K562 (cell line): Measurements from ENCODE around the gene OSBPL10. TPM values are rescaled to one million over a fixed set of nuclear protein-coding genes. Genes with fewer than 3 reads are reported as not detected.

Experiments
- ATAC-seq: fragments of 200-7000 bp; cut with Tn5 transposase; 3 replicates; pipeline ENCODE4 v1.9.1; 2020; ENCODE audit warnings: moderate library complexity
- BruUV-seq: library from RNA; stranded (reverse); fragments of 400-500 nt; replicated peaks from 2 replicates; lab custom pipeline; 2021; lab: Mats Ljungman, UMichigan
- CTCF ChIA-PET: fragments of 300-600 bp; formaldehyde crosslinking; extraction: SDS; loops from one replicate; lab custom pipeline; 2021; ENCODE audit warnings: low intra/inter-chr PET ratio; lab: Yijun Ruan, JAX
- POLR2A ChIA-PET: fragments of 300-600, 350-650 bp; sonication (Branson Sonifier 250); formaldehyde crosslinking; extraction: SDS; loops from one replicate; lab custom pipeline; 2021; ENCODE audit warnings: antibody characterized with exemption, inconsistent platforms; lab: Yijun Ruan, JAX
- DNase-seq, 4 experiments: peaks; one replicate each; pipeline versions ENCODE4 v3.0.0 to v3.0.0-alpha.2; 2011 to 2018; ENCODE audit warnings: low spot score in 3 of 4, mixed read lengths in 3 of 4; ENCODE audit errors: extremely low read depth in 1 of 4
- FAIRE-seq: peaks from 2 replicates; lab custom pipeline; 2011; peaks lifted over from hg19 to GRCh38; lab: Jason Lieb, UNC
- H2AFZ ChIP-seq: 2 replicates; pipeline ENCODE4 v1.6.0; 2011; ENCODE audit warnings: low read depth, low read length, control low read depth, inconsistent platforms
- H3K27ac ChIP-seq: fragments of 200-600 bp; 3 replicates; pipeline ENCODE4 v1.8.0; 2011; ENCODE audit warnings: low read depth, mild to moderate bottlenecking, control low read depth, inconsistent platforms, low read length, moderate library complexity, mixed read lengths; ENCODE audit errors: extremely low read depth
- H3K27me3 ChIP-seq, 2 experiments: fragments of 300-600 bp in 1 of 2; 2 replicates in 1 of 2; 3 replicates in 1 of 2; pipeline versions ENCODE4 v1.6.0 to v1.8.0; 2011; ENCODE audit warnings: inconsistent platforms in 2 of 2, low read length in 2 of 2, mild to moderate bottlenecking in 1 of 2, mixed read lengths in 1 of 2, moderate library complexity in 1 of 2; ENCODE audit not compliant: control insufficient read depth in 2 of 2, insufficient read depth in 2 of 2
- H3K36me3 ChIP-seq: fragments of 300-600 bp; 3 replicates; pipeline ENCODE4 v1.8.0; 2011; ENCODE audit warnings: mild to moderate bottlenecking, low read length, inconsistent platforms; ENCODE audit not compliant: control insufficient read depth, insufficient read depth
- H3K4me1 ChIP-seq, 2 experiments: fragments of 200-600 bp in 1 of 2; replicated peaks in 1 of 2; 2 replicates in 1 of 2; 3 replicates in 1 of 2; pipeline versions ENCODE4 v1.5.1 to v1.8.0; 2011; ENCODE audit warnings: inconsistent platforms in 2 of 2, low read length in 2 of 2, mild to moderate bottlenecking in 1 of 2, mixed read lengths in 1 of 2, moderate library complexity in 1 of 2; ENCODE audit not compliant: control insufficient read depth in 2 of 2, insufficient read depth in 2 of 2
- H3K4me2 ChIP-seq: 2 replicates; pipeline ENCODE4 v1.6.1; 2011; ENCODE audit warnings: low read length, control low read depth, inconsistent platforms, mixed read lengths; ENCODE audit not compliant: insufficient read depth
- H3K4me3 ChIP-seq: fragments of 200-600 bp; sonication (generic), shearing (Covaris generic); 2 replicates; pipeline ENCODE4 v1.5.1; 2016; ENCODE audit warnings: control low read depth, inconsistent platforms
- H3K79me2 ChIP-seq: fragments of 200-600 bp; 3 replicates; pipeline ENCODE4 v1.8.0; 2011; ENCODE audit warnings: low read length, inconsistent platforms; ENCODE audit not compliant: control insufficient read depth, insufficient read depth
- H3K9ac ChIP-seq, 2 experiments: 2 replicates each; pipeline versions ENCODE4 v1.6.0 to v1.6.1; 2011; ENCODE audit warnings: low read depth in 2 of 2, low read length in 2 of 2, control low read depth in 1 of 2, inconsistent platforms in 1 of 2, mild to moderate bottlenecking in 1 of 2, mixed read lengths in 1 of 2; ENCODE audit not compliant: insufficient read depth in 1 of 2
- H3K9me1 ChIP-seq: one replicate; pipeline ENCODE4 v1.6.0; 2011; ENCODE audit warnings: inconsistent platforms, mild to moderate bottlenecking, low read length, moderate library complexity; ENCODE audit not compliant: control insufficient read depth, insufficient read depth
- H3K9me3 ChIP-seq: replicated peaks from 2 replicates; pipeline ENCODE4 v1.5.1; 2011; ENCODE audit warnings: low read depth, low read length, inconsistent platforms; ENCODE audit not compliant: control insufficient read depth, insufficient read depth
- H4K20me1 ChIP-seq: replicated peaks from 2 replicates; pipeline ENCODE4 v1.6.1; 2011; ENCODE audit warnings: low read length, inconsistent platforms, mixed read lengths; ENCODE audit not compliant: control insufficient read depth, insufficient read depth
- BRCA1 ChIP-seq, 2 experiments: fragments of 450-650 bp in 1 of 2; sonication (generic) in 1 of 2; formaldehyde crosslinking in 1 of 2; IDR thresholded peaks; 2 replicates each; pipeline versions ENCODE4 v1.5.0 to v1.6.1; 2017 to 2020; ENCODE audit warnings: mild to moderate bottlenecking in 1 of 2, missing genetic modification reagents in 1 of 2
- GABPA ChIP-seq: fragments of 200-800 bp; sonication (Bioruptor generic); conservative IDR thresholded peaks from 2 replicates; pipeline ENCODE4 v1.6.1; 2016; ENCODE audit warnings: low read depth, missing genetic modification characterization, missing compliant biosample characterization
- HDAC2 ChIP-seq: fragments of 450-650 bp; IDR thresholded peaks from 2 replicates; pipeline ENCODE4 v1.6.1; 2016; ENCODE audit warnings: mild to moderate bottlenecking
- PHF8 ChIP-seq: fragments of 200-600 bp; sonication (generic); IDR thresholded peaks from 2 replicates; pipeline ENCODE4 v1.6.1; 2012; ENCODE audit warnings: mixed run types, mild to moderate bottlenecking, inconsistent platforms, low read length, moderate library complexity, borderline replicate concordance
- STAT5A ChIP-seq: IDR thresholded peaks from 2 replicates; pipeline ENCODE4 v1.6.1; 2012; ENCODE audit warnings: low read length, inconsistent platforms, borderline replicate concordance
- TRIM24 ChIP-seq, 2 experiments: fragments of 450-650 bp; IDR thresholded peaks; 2 replicates each; pipeline ENCODE4 v1.6.1; 2016
- TRIM28 ChIP-seq: fragments of 450-650 bp; IDR thresholded peaks from 2 replicates; pipeline ENCODE4 v1.6.1; 2017
- ZNF444 ChIP-seq: fragments of 250-450 bp; sonication (Bioruptor Pico); IDR thresholded peaks from 2 replicates; pipeline ENCODE4 v1.4.0; 2020; ENCODE audit warnings: mild to moderate bottlenecking, moderate library complexity
- ZNF785 ChIP-seq: fragments of 250-450 bp; sonication (Bioruptor Pico); IDR thresholded peaks from 2 replicates; pipeline ENCODE4 v1.4.0; 2020; ENCODE audit warnings: mild to moderate bottlenecking
- WGBS: fragments of 100-300 bp; shearing (Covaris generic); methylation state at CpG from one replicate; pipeline ENCODE4 v1.1.6; 2016; ENCODE audit warnings: low coverage, mixed read lengths; ENCODE audit not compliant: insufficient coverage; ENCODE audit errors: missing lambda C conversion rate; 5-methylcytosine and 5-hydroxymethylcytosine counted together
- in situ Hi-C: fragments of 300-500 bp; cut with MboI; formaldehyde crosslinking; loops from 4 replicates; pipeline ENCODE4 v1.15.0; 2018; ENCODE audit warnings: inconsistent platforms, mixed read lengths
- intact Hi-C: fragments of 100-400 bp; cut with micrococcal nuclease; formaldehyde crosslinking; loops from 2 replicates; pipeline ENCODE4 v1.14.2; 2022
- polyA plus RNA-seq, 8 experiments: library from polyadenylated mRNA; depleted of rRNA in 4 of 8; stranded (reverse) in 5 of 8; unstranded in 3 of 8; fragments of >200 nt; fragmentation: Nextera tagmentation in 2 of 8; fragmentation: Illumina TruSeq in 1 of 8; extraction: Ambion mirVana in 2 of 8; extraction: Trizol in 1 of 8; gene quantifications; 2 replicates each; pipeline versions ENCODE4 v1.2.1 to v1.2.3, GENCODE V29; 2011 to 2014; ENCODE audit warnings: inconsistent platforms in 1 of 8, missing spikeins in 1 of 8
- total RNA-seq, 7 experiments: library from RNA; depleted of rRNA in 6 of 7; stranded (reverse); fragments of >200 nt in 6 of 7; fragmentation: Illumina TruSeq in 2 of 7; extraction: Trizol in 2 of 7; gene quantifications; 2 replicates each; pipeline versions ENCODE4 v1.2.1 to v1.2.3, GENCODE V29; 2011 to 2021; ENCODE audit warnings: low replicate concordance in 1 of 7
- TF ChIP-seq, protein P1 (sequence below), 2 experiments: fragments of 450-650 bp; formaldehyde crosslinking in 1 of 2; IDR thresholded peaks; 2 replicates each; pipeline versions ENCODE4 v1.4.0 to v1.6.1; 2014 to 2020; ENCODE audit warnings: mild to moderate bottlenecking in 2 of 2, borderline replicate concordance in 1 of 2, low read depth in 1 of 2
- TF ChIP-seq, protein P2 (sequence below): fragments of 250-450 bp; sonication (Bioruptor Pico); IDR thresholded peaks from 2 replicates; pipeline ENCODE4 v1.8.0; 2021; ENCODE audit warnings: moderate library complexity, mild to moderate bottlenecking, inconsistent platforms
- TF ChIP-seq, protein P3 (sequence below): fragments of 250-450 bp; sonication (Bioruptor Pico); IDR thresholded peaks from 2 replicates; pipeline ENCODE4 v1.5.0; 2020; ENCODE audit warnings: mild to moderate bottlenecking, borderline replicate concordance
- TF ChIP-seq, protein P4 (sequence below): fragments of 250-450 bp; sonication (Bioruptor Pico); IDR thresholded peaks from 2 replicates; pipeline ENCODE4 v1.8.0; 2022; ENCODE audit warnings: moderate library complexity, mild to moderate bottlenecking, inconsistent platforms

Gene OSBPL10
- total and polyA plus RNA-seq, 9 of the 15 experiments (the other 6 are each of a cell fraction or from before 2014, with no cell fraction given) = 0.03 to 0.19 (median 0.14) TPM; not detected in 2

DNA sequence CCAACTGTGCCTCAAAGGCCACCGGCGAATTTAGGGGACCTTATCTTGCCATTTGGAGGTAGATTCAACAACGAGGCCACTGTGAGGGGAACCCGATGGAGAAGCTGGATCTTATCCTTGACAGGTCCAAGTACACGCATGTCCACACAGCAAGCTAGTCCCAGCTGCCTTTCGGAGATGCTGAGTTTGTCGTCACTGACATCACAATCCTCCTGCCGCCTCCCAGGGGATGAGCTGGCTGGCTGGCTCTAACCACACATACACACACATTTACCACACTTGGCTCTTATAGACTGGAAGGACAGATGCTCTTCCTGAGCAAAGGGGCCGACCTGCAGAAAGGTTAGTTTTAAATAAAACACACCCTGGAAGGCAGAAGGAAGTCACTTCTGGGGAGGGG, 272.1 kb downstream of the OSBPL10 start:
- CTCF ChIA-PET = no interaction called here
- Histone ChIP-seq H3K27me3 (peaks cover under 1 to 10% of the 10 kb centered on the region in 2 experiments; a peak in 4 of 5 replicates), H3K36me3 (no peaks in the 10 kb centered on the region), H3K4me1 (no peaks in the 10 kb centered on the region), H3K27ac (no peak overlapping the region), H4K20me1 (no peaks in the 10 kb centered on the region; the same call in 1 of the 2 replicates), H3K9me3 (no peaks in the 10 kb centered on the region), H3K79me2 (no peaks in the 10 kb centered on the region), H3K9ac (no peak overlapping the region), H3K9me1 (no peaks in the 10 kb centered on the region), H3K4me3 (no peak overlapping the region), H3K4me2 (no peak overlapping the region), H2AFZ (no peak overlapping the region)
- WGBS = under 1% methylated on average over 9 of the region's 9 CpGs
- no TSS peak for BruUV-seq
- TF ChIP-seq HDAC2 = no peak
- TF ChIP-seq ZNF444 (CRISPR knock-in tag) = no peak
- no peak for TF ChIP-seq TRIM24 (IDR thresholded peaks at IDR 0.05)
- TF ChIP-seq, protein P1, sequence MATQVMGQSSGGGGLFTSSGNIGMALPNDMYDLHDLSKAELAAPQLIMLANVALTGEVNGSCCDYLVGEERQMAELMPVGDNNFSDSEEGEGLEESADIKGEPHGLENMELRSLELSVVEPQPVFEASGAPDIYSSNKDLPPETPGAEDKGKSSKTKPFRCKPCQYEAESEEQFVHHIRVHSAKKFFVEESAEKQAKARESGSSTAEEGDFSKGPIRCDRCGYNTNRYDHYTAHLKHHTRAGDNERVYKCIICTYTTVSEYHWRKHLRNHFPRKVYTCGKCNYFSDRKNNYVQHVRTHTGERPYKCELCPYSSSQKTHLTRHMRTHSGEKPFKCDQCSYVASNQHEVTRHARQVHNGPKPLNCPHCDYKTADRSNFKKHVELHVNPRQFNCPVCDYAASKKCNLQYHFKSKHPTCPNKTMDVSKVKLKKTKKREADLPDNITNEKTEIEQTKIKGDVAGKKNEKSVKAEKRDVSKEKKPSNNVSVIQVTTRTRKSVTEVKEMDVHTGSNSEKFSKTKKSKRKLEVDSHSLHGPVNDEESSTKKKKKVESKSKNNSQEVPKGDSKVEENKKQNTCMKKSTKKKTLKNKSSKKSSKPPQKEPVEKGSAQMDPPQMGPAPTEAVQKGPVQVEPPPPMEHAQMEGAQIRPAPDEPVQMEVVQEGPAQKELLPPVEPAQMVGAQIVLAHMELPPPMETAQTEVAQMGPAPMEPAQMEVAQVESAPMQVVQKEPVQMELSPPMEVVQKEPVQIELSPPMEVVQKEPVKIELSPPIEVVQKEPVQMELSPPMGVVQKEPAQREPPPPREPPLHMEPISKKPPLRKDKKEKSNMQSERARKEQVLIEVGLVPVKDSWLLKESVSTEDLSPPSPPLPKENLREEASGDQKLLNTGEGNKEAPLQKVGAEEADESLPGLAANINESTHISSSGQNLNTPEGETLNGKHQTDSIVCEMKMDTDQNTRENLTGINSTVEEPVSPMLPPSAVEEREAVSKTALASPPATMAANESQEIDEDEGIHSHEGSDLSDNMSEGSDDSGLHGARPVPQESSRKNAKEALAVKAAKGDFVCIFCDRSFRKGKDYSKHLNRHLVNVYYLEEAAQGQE (IDR thresholded peaks at IDR 0.05; ENCODE audit: borderline replicate concordance) = no peak
- TF ChIP-seq, protein P1 (CRISPR knock-in tag; IDR thresholded peaks at IDR 0.05; ENCODE audit: low read depth) = no peak
- no peak for TF ChIP-seq ZNF785 (CRISPR knock-in tag)
- no peak for TF ChIP-seq GABPA (tag)
- TF ChIP-seq, protein P2, sequence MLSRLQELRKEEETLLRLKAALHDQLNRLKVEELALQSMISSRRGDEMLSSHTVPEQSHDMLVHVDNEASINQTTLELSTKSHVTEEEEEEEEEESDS (CRISPR knock-in tag) = no peak
- TF ChIP-seq STAT5A = no peak
- TF ChIP-seq, protein P3, sequence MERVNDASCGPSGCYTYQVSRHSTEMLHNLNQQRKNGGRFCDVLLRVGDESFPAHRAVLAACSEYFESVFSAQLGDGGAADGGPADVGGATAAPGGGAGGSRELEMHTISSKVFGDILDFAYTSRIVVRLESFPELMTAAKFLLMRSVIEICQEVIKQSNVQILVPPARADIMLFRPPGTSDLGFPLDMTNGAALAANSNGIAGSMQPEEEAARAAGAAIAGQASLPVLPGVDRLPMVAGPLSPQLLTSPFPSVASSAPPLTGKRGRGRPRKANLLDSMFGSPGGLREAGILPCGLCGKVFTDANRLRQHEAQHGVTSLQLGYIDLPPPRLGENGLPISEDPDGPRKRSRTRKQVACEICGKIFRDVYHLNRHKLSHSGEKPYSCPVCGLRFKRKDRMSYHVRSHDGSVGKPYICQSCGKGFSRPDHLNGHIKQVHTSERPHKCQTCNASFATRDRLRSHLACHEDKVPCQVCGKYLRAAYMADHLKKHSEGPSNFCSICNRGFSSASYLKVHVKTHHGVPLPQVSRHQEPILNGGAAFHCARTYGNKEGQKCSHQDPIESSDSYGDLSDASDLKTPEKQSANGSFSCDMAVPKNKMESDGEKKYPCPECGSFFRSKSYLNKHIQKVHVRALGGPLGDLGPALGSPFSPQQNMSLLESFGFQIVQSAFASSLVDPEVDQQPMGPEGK (CRISPR knock-in tag) = no peak
- no peak for TF ChIP-seq TRIM28
- no peak for TF ChIP-seq BRCA1 (IDR thresholded peaks at IDR 0.05)
- TF ChIP-seq BRCA1 (CRISPR knock-in tag; IDR thresholded peaks at IDR 0.05) = no peak
- TF ChIP-seq, protein P4, sequence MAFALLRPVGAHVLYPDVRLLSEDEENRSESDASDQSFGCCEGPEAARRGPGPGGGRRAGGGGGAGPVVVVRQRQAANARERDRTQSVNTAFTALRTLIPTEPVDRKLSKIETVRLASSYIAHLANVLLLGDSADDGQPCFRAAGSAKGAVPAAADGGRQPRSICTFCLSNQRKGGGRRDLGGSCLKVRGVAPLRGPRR (CRISPR knock-in tag) = no peak
- no peak for TF ChIP-seq PHF8
- POLR2A ChIA-PET = no interaction called here
- DNase-seq (no peak), FAIRE-seq (no peak), ATAC-seq (no peak)
- intact Hi-C loops = no loop called here
- in situ Hi-C loops = no loop called here
